DMS 273 treated with DMSO at 0.1 percent for 48 hours (cell line): ENCODE results near the gene GPR32.
A peak's percentile ranks its signal among the peaks of the same experiment; 100 is the strongest.
"Not testable (repeated sequence)": the region's sequence is repeated elsewhere in the genome, so short reads cannot be mapped to it uniquely, and the experiment has no call there.

ENCODE experiments used
- DNase-seq: peaks from one replicate; lab custom pipeline; 2025; lab: John Stamatoyannopoulos, UW

Gene GPR32

DNA sequence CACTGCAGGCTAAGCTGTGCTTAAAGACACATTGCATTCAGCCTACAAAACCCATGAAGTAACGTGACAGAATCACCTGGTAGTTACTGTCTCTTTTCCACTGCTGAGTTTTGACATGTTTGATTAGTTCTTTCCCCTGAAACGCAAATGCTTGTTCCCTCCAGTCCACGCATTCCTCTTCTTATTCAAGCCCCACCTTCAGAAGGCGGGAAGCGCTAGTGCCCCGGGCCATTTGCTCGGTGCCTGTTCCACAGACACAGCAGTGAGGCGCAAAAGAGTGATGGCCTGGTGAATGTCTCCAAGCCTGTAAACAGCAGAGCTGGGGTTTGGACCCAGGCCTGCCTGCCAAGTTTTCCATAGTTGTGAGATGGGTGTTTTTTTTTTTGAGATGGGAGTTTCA is 30.8 kb downstream of the GPR32 start:
- no peak for DNase-seq

DNA sequence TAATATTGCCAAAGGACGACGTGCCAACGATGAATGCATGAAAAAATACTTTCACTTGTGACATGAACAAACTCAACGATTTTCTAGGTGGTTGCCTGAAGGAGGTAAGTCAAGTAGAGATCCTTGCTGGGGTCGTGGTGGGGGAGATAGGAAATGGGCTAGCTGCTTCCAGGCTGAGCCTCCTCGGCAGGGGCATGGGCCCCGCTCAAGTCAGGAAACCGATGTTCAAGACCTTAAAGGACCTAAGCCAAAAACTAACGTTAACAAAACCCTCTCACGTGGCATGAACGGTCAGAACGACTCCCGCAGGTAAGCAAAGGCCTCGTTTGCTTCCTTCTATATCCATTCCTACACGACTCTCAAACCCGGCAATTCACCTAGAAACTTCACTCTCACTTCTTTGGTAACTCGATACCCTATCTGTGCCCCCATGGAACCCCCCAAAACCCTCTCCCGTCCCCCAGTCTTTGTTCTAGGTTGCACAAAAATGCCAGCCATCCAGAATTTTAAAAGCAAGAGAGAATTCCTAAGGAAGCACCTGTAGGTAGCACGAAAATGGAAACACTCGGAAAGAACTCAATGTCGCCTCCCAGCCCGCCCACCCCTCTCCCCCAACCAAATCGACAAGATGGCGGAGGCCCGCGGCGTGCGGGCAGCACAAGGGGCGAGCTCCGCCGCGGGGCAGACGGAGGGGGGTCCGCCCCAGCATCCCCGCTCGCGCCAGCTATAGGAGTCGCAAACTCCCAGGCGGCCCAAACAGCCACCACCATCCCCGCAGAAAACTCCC is 33.6 kb downstream of the GPR32 start:
- no peak for DNase-seq

DNA sequence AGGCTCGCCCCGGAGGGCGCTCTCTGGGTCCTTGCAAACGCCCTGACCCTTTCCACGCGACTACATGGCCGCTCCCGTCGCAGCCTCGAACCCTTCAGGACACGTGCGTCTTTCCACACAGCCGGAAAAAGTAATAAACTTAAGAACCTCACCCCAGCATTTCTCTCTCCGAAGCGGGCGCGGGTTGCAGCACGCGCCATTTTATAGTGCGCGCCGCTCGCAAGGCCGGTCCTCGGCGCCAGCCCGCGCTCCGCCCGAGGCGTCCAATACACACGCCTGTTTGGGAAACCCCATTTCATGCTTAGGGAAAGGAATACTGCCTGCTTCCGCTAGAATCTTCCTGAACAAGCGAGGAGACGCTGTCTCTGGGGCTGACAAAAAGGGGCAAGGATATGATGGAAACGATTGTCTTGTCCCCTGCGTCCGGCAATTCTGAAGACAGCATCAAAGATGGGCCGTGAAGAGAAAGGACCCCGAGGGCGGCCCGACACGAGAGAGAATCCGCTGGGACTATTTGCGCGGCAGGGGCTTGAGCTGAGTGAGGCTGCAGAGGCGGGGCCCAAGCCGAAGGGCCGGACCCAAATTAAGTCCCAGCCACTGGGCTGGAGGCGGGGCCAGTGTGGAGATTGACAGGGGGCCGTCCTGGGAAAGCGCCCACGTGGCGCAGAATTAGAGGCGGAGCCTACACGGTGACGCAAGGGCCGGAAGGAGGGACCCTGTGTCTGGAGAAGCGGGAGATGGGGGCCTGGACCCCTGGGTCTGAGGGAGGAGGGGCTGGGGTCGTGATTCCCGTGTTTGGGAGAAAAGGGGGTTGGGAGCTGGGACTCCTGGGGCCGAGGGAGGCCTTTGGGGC is 34.4 kb downstream of the GPR32 start:
- peak; percentile 96 for DNase-seq

- DNase-seq: no peak
Measured at GRCh38 chr19:50808856-50809255, 38.6 kb downstream of the GPR32 start.

- DNase-seq: not testable (repeated sequence)
Measured at GRCh38 chr19:50811622-50812238, 41.5 kb downstream of the GPR32 start.

DNA sequence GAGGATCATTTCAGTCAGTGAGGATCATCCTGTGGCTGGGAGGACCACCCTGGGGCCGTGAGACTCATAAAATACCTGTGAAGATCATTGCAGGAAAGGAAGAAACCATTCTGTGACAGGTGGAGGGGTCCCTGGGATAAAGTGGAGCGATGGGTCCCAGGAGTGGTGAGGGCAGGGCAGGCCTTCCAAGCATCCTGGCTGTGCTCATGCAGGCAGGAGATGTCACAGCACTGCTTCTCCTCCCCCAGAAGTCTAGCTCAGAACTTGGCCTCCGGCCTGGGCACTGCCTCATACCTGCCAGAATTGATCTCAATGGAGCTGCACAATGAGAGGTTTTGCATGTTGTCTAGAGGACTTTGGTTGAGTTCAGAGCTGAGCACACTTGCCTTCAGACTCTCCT is 42.2 kb downstream of the GPR32 start:
- no peak for DNase-seq

DNA sequence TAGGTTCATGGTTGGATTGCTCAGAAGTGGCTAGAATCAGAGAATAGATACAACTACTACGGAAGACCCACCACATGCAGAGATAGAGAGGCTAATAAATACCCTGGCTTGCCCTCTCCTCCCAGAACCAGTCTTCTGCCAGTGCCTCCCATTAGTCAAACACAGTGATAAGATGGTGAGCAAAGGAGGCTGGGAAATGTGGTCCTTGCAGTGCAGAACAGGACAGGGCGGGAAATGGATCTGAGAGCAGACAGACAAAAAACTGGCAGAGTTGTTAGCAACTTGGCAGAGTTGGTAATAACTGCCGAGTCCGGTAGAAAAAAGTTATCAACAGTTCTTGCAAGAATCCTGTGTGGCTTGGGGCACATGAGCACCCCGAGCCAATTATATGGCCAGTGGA is 44.6 kb downstream of the GPR32 start:
- DNase-seq: no peak

DNA sequence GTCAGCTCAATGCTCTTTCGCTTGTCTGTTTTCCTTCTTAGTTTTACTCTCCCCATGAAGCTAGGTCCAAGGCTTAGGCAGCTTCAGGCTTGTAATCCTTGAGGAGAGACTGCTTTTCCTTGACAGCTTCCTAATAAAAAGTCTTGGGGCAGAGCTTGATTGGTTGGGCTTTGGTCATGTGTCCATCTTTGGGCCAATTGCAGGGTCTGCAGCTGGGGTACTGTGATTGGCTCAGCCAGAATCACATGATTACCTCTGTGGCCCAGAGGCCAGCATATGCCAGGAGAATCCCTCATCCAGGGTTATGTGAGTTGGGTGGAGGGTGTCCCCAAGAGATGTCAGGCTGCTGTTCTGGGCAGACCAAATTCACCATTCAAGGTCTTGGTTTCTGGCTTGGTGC is 45.2 kb downstream of the GPR32 start:
- no peak for DNase-seq

- no peak for DNase-seq
Measured at GRCh38 chr19:50817941-50818858, 47.9 kb downstream of the GPR32 start.

- no peak for DNase-seq
Measured at GRCh38 chr19:50818859-50819472, 48.7 kb downstream of the GPR32 start.

DNA sequence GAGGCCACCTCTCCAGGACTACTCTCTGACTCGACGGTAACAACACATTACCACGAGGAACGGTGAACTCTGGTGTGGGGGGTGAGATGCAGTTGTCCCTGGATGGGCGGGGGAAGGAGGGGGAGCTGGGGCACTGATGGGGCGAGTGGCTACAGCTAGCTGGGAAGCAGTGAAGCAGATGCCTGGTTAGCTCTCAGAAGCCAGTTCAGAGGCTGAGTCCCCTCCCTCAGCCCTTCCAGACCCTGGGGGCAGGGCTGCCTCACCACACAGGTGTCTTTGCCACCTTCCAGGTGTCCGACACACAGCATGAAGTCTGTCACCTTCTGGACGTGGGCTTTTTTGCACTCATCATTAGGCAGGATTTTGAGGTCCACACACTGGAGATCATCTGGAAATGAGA is 49.4 kb downstream of the GPR32 start:
- no peak for DNase-seq

GRCh38 chr19:50820086-50820485 is 49.8 kb downstream of the GPR32 start:
- no peak for DNase-seq

DNA sequence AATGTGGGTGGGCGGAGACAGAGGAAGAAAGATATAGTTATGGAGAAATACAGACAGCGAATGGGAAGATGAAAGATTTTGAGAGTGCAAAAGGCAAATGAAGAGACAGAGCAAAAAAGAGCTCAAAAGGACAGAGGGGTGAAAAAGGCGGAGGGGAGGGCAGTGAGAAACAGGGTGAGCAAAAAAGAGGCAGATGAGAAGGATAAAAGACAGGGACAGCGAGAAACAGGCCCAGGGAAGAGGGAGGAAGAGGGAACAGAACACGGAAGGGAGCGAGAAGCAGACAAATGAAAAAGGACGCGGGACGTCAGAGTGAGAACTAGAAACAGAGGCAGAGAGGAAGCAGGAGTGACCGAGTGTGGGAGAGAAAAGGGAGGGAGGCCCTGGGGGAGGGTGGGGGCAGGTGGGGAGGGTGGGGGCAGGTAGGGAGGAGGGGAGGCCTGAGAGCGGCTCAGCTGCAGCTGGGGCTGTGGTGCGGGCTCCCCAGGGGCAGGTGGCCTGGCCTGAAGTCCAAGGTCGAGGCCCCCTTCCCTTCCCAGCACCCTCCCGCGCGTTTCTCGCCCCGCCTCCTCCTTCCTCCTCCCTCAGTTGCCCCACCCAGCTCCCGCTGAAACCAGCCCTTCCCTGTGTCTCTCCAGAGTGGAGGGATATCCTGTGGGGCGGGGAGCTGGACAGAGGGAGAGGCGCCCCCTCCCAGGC is 50.4 kb downstream of the GPR32 start:
- DNase-seq: no peak

- no peak for DNase-seq
Measured at GRCh38 chr19:50821248-50821612, 51.0 kb downstream of the GPR32 start.
